ENCODE data around the gene BSG.

- TF ChIP-seq, protein P1, sequence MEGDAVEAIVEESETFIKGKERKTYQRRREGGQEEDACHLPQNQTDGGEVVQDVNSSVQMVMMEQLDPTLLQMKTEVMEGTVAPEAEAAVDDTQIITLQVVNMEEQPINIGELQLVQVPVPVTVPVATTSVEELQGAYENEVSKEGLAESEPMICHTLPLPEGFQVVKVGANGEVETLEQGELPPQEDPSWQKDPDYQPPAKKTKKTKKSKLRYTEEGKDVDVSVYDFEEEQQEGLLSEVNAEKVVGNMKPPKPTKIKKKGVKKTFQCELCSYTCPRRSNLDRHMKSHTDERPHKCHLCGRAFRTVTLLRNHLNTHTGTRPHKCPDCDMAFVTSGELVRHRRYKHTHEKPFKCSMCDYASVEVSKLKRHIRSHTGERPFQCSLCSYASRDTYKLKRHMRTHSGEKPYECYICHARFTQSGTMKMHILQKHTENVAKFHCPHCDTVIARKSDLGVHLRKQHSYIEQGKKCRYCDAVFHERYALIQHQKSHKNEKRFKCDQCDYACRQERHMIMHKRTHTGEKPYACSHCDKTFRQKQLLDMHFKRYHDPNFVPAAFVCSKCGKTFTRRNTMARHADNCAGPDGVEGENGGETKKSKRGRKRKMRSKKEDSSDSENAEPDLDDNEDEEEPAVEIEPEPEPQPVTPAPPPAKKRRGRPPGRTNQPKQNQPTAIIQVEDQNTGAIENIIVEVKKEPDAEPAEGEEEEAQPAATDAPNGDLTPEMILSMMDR (IDR thresholded peaks at IDR 0.05 in 4 of 5, conservative IDR thresholded peaks at IDR 0.05 in 1 of 5), result no peak
- no peak for TF ChIP-seq POLR2A (IDR thresholded peaks at IDR 0.05)
Observed at GRCh38 chr19:610801-611480, 38.5 kb downstream of the BSG start.
